ENCODE results near the gene SLCO2A1.

Gene SLCO2A1

GRCh38 chr3:133880886-133881455 lies 148.8 kb downstream of the SLCO2A1 start:
- DNase-seq: no peak

- DNase-seq: no peak
Measured at GRCh38 chr3:133880287-133880686, 149.4 kb downstream of the SLCO2A1 start.

- DNase-seq: no peak
Measured at GRCh38 chr3:133878518-133878917, 151.2 kb downstream of the SLCO2A1 start.

All from CD4-positive, alpha-beta T cell treated with Interleukin-15 for 1 hour (primary cell).